H9 (cell line): ENCODE data around the gene LRP2. TPM values are rescaled to one million over a fixed set of nuclear protein-coding genes. Genes with fewer than 3 reads are reported as not detected.

ENCODE experiments used
- DNase-seq: peaks from one replicate; pipeline ENCODE4 v3.0.0-alpha.2; 2017
- H2AFZ ChIP-seq: one replicate; pipeline ENCODE4 v1.6.1; 2013; ENCODE audit warnings: mild to moderate bottlenecking, low read length, control low read depth, moderate library complexity
- H2AK5ac ChIP-seq: 2 replicates; pipeline ENCODE4 v1.6.1; 2013; ENCODE audit warnings: low read length, control low read depth, mixed read lengths; ENCODE audit not compliant: insufficient read length
- H2BK120ac ChIP-seq: one replicate; pipeline ENCODE4 v1.6.1; 2013; ENCODE audit warnings: low read depth, mild to moderate bottlenecking, low read length, control low read depth, inconsistent platforms; ENCODE audit not compliant: poor library complexity, severe bottlenecking
- H2BK12ac ChIP-seq: 2 replicates; pipeline ENCODE4 v1.6.1; 2013; ENCODE audit warnings: low read length, control low read depth, mixed read lengths, low read depth; ENCODE audit not compliant: insufficient read length
- H2BK15ac ChIP-seq: 2 replicates; pipeline ENCODE4 v1.6.1; 2013; ENCODE audit warnings: low read depth, low read length, control low read depth
- H2BK20ac ChIP-seq: one replicate; pipeline ENCODE4 v1.6.1; 2013; ENCODE audit warnings: low read depth, mild to moderate bottlenecking, low read length, control low read depth, inconsistent platforms; ENCODE audit not compliant: poor library complexity, severe bottlenecking
- H2BK5ac ChIP-seq: 2 replicates; pipeline ENCODE4 v1.6.1; 2013; ENCODE audit warnings: low read length, control low read depth, mixed read lengths; ENCODE audit not compliant: insufficient read length
- H3K14ac ChIP-seq: 2 replicates; pipeline ENCODE4 v1.6.1; 2013; ENCODE audit warnings: low read length, control low read depth; ENCODE audit not compliant: insufficient read depth
- H3K18ac ChIP-seq: 2 replicates; pipeline ENCODE4 v1.6.1; 2013; ENCODE audit warnings: low read depth, mild to moderate bottlenecking, mixed read lengths, low read length, control low read depth; ENCODE audit not compliant: insufficient read length
- H3K23ac ChIP-seq: 2 replicates; pipeline ENCODE4 v1.6.1; 2013; ENCODE audit warnings: low read length, control low read depth, mixed read lengths, low read depth; ENCODE audit not compliant: insufficient read length
- H3K23me2 ChIP-seq: 2 replicates; pipeline ENCODE4 v1.6.1; 2013; ENCODE audit warnings: low read depth, mild to moderate bottlenecking, mixed read lengths, low read length, control low read depth; ENCODE audit not compliant: insufficient read length, poor library complexity, severe bottlenecking
- H3K27ac ChIP-seq: 2 replicates; pipeline ENCODE4 v1.5.1; 2013; ENCODE audit warnings: low read length, control low read depth, mixed read lengths, low read depth; ENCODE audit not compliant: insufficient read length
- H3K27me3 ChIP-seq: 2 replicates; pipeline ENCODE4 v1.6.1; 2013; ENCODE audit warnings: low read length, control low read depth, inconsistent platforms; ENCODE audit not compliant: insufficient read depth
- H3K4ac ChIP-seq: 2 replicates; pipeline ENCODE4 v1.6.1; 2013; ENCODE audit warnings: low read depth, mild to moderate bottlenecking, control low read depth, inconsistent platforms, low read length, moderate library complexity
- H3K4me1 ChIP-seq: 2 replicates; pipeline ENCODE4 v1.6.1; 2013; ENCODE audit warnings: low read length, control low read depth, inconsistent platforms; ENCODE audit not compliant: insufficient read depth
- H3K4me2 ChIP-seq: 2 replicates; pipeline ENCODE4 v1.6.1; 2013; ENCODE audit warnings: low read length, control low read depth, mixed read lengths; ENCODE audit not compliant: insufficient read length, insufficient read depth
- H3K56ac ChIP-seq: 2 replicates; pipeline ENCODE4 v1.6.1; 2013; ENCODE audit warnings: low read depth, mild to moderate bottlenecking, mixed read lengths, low read length, control low read depth; ENCODE audit not compliant: insufficient read length
- H3K79me1 ChIP-seq: 2 replicates; pipeline ENCODE4 v1.6.1; 2013; ENCODE audit warnings: low read depth, mild to moderate bottlenecking, moderate library complexity, low read length, control low read depth, inconsistent platforms; ENCODE audit not compliant: insufficient read depth, poor library complexity, severe bottlenecking
- H3K79me2 ChIP-seq: 2 replicates; pipeline ENCODE4 v1.6.1; 2013; ENCODE audit warnings: low read length, control low read depth, inconsistent platforms; ENCODE audit not compliant: insufficient read depth
- H3K9ac ChIP-seq: 2 replicates; pipeline ENCODE4 v1.6.1; 2013; ENCODE audit warnings: low read length, control low read depth, mixed read lengths; ENCODE audit not compliant: insufficient read length; ENCODE audit errors: extremely low read depth
- H3K9me3 ChIP-seq: one replicate; pipeline ENCODE4 v1.6.1; 2013; ENCODE audit warnings: low read depth, low read length, inconsistent platforms; ENCODE audit not compliant: control insufficient read depth
- H3T11ph ChIP-seq: one replicate; pipeline ENCODE4 v1.6.1; 2013; ENCODE audit warnings: mild to moderate bottlenecking, low read length, control low read depth, inconsistent platforms
- H4K20me1 ChIP-seq: one replicate; pipeline ENCODE4 v1.6.1; 2013; ENCODE audit not compliant: control insufficient read depth, insufficient read length, insufficient read depth
- H4K5ac ChIP-seq: 2 replicates; pipeline ENCODE4 v1.6.1; 2013; ENCODE audit warnings: low read depth, mild to moderate bottlenecking, mixed read lengths, low read length, control low read depth; ENCODE audit not compliant: insufficient read length
- H4K8ac ChIP-seq: replicated peaks from 2 replicates; pipeline ENCODE4 v1.6.1; 2013; ENCODE audit warnings: low read length, control low read depth, mixed read lengths, low read depth; ENCODE audit not compliant: insufficient read length
- H4K91ac ChIP-seq: 2 replicates; pipeline ENCODE4 v1.6.1; 2013; ENCODE audit warnings: low read depth, mild to moderate bottlenecking, moderate library complexity, mixed read lengths, low read length, control low read depth; ENCODE audit not compliant: insufficient read length
- H3K27ac Mint-ChIP-seq, 3 experiments: 2 replicates in 2 of 3; 3 replicates in 1 of 3; pipeline ENCODE4 v1.8.0; 2020 to 2021; ENCODE audit warnings: mixed read lengths in 3 of 3, mild to moderate bottlenecking in 1 of 3, moderate library complexity in 1 of 3
- H3K27me3 Mint-ChIP-seq: 2 replicates; pipeline ENCODE4 v1.8.0; 2021; ENCODE audit warnings: low read depth, mild to moderate bottlenecking, moderate library complexity, mixed read lengths
- H3K36me3 Mint-ChIP-seq, 3 experiments: 2 replicates in 2 of 3; 3 replicates in 1 of 3; pipeline ENCODE4 v1.8.0; 2020 to 2021; ENCODE audit warnings: low read depth in 3 of 3, mixed read lengths in 3 of 3; ENCODE audit not compliant: insufficient read depth in 1 of 3
- H3K4me1 Mint-ChIP-seq, 2 experiments: 2 replicates each; pipeline ENCODE4 v1.8.0; 2020; ENCODE audit warnings: mixed read lengths in 2 of 2
- H3K4me3 Mint-ChIP-seq, 2 experiments: 2 replicates in 1 of 2; 3 replicates in 1 of 2; pipeline ENCODE4 v1.8.0; 2020 to 2021; ENCODE audit warnings: mild to moderate bottlenecking in 2 of 2, mixed read lengths in 2 of 2, moderate library complexity in 1 of 2
- H3K9me3 Mint-ChIP-seq, 2 experiments: 2 replicates in 1 of 2; 3 replicates in 1 of 2; pipeline ENCODE4 v1.8.0; 2020; ENCODE audit warnings: mild to moderate bottlenecking in 2 of 2, mixed read lengths in 2 of 2, moderate library complexity in 1 of 2
- WGBS: extraction: QIAGEN DNeasy Blood & Tissue Kit; methylation state at CpG from one replicate; pipeline ENCODE4 v1.1.7; 2013; ENCODE audit warnings: missing lambda C conversion rate, low lambda C conversion rate, mixed read lengths; ENCODE audit not compliant: insufficient read length; ENCODE audit errors: extremely low coverage; 5-methylcytosine and 5-hydroxymethylcytosine counted together
- total RNA-seq: library from RNA; stranded (reverse); gene quantifications from 2 replicates; pipeline ENCODE4 v1.2.1, GENCODE V29; 2021
- TF ChIP-seq, protein P1 (sequence below): fragments of 200-600 bp; sonication (generic); conservative IDR thresholded peaks from 3 replicates; pipeline ENCODE4 v1.8.0; 2021; ENCODE audit warnings: antibody characterized with exemption, mild to moderate bottlenecking

LRP2 gene
- total RNA-seq, 1 experiment from 2014 or later = 1.4 TPM

DNA sequence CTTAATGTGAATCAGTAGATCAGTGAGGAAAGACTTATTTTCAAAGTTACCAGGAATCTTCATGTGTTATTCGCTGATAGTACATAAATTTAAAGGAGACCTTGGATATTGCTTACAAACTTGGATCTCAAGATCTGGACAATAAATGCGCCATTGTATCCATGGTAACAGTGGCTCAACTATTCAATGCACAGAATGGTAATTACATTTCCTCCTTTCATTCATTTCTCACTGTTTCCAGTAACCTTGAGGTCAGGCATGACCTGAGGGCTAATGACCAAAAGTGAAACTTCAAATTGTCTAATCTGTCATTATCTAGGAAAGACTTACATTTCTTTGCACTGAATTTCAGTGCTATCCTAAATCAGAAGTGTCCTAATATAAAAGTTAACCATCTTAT, 8.1 kb downstream of the LRP2 start:
- H2BK5ac ChIP-seq = no peak overlapping the region
- no peak overlapping the region for H2BK20ac ChIP-seq
- H3K27ac Mint-ChIP-seq = no peak overlapping the region
- DNase-seq = no peak
- H3K4ac ChIP-seq = no peak overlapping the region
- H3K36me3 Mint-ChIP-seq = no peaks in the 10 kb centered on the region
- H3K23ac ChIP-seq = no peak overlapping the region
- H3K14ac ChIP-seq = no peak overlapping the region
- no peak overlapping the region for H2AFZ ChIP-seq
- no peaks in the 10 kb centered on the region; a peak in 1 of 5 replicates for H3K9me3 Mint-ChIP-seq
- no peaks in the 10 kb centered on the region; the same call in 1 of the 2 replicates for H3K27me3 ChIP-seq
- H3T11ph ChIP-seq = no peak overlapping the region
- no peaks in the 10 kb centered on the region for H3K4me1 ChIP-seq
- H3K9ac ChIP-seq = no peak overlapping the region
- H3K4me3 Mint-ChIP-seq = no peak overlapping the region
- no peak overlapping the region for H2BK120ac ChIP-seq
- H3K4me2 ChIP-seq = no peak overlapping the region
- no peaks in the 10 kb centered on the region for H3K79me1 ChIP-seq
- H4K8ac ChIP-seq = no peak overlapping the region
- no peak overlapping the region for H2AK5ac ChIP-seq
- no peaks in the 10 kb centered on the region for H3K23me2 ChIP-seq
- peaks cover 29% of the 10 kb centered on the region for H3K27me3 Mint-ChIP-seq
- no peaks in the 10 kb centered on the region for H3K4me1 Mint-ChIP-seq
- TF ChIP-seq, protein P1, sequence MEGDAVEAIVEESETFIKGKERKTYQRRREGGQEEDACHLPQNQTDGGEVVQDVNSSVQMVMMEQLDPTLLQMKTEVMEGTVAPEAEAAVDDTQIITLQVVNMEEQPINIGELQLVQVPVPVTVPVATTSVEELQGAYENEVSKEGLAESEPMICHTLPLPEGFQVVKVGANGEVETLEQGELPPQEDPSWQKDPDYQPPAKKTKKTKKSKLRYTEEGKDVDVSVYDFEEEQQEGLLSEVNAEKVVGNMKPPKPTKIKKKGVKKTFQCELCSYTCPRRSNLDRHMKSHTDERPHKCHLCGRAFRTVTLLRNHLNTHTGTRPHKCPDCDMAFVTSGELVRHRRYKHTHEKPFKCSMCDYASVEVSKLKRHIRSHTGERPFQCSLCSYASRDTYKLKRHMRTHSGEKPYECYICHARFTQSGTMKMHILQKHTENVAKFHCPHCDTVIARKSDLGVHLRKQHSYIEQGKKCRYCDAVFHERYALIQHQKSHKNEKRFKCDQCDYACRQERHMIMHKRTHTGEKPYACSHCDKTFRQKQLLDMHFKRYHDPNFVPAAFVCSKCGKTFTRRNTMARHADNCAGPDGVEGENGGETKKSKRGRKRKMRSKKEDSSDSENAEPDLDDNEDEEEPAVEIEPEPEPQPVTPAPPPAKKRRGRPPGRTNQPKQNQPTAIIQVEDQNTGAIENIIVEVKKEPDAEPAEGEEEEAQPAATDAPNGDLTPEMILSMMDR = no peak
- no CpG with 5 or more reads among the region's 2 CpGs for WGBS
- H3K9me3 ChIP-seq = no peaks in the 10 kb centered on the region
- no peak overlapping the region for H3K18ac ChIP-seq
- H3K27ac ChIP-seq = no peak overlapping the region
- H4K20me1 ChIP-seq = no peaks in the 10 kb centered on the region
- H2BK15ac ChIP-seq = no peak overlapping the region
- H4K5ac ChIP-seq = no peak overlapping the region
- no peak overlapping the region for H2BK12ac ChIP-seq
- no peak overlapping the region for H4K91ac ChIP-seq
- H3K56ac ChIP-seq = no peak overlapping the region
- no peaks in the 10 kb centered on the region; the same call in 1 of the 2 replicates for H3K79me2 ChIP-seq
